Prostate gland (tissue), 2 donors: ENCODE results near the gene TADA1. TPM values are rescaled to one million over a fixed set of nuclear protein-coding genes. Genes with fewer than 3 reads are reported as not detected.

Experiments
- DNase-seq: peaks from one replicate; pipeline ENCODE4 v3.0.0-alpha.2; 2019; ENCODE audit warnings: low spot score
- H3K27ac ChIP-seq, 2 donors: fragments of 200-600 bp; sonication (generic); 2 replicates each; pipeline ENCODE4 v1.5.1; 2017 to 2019
- H3K27me3 ChIP-seq: fragments of 200-600 bp; sonication (generic); replicated peaks from 2 replicates; pipeline ENCODE4 v1.5.1; 2019; ENCODE audit not compliant: insufficient read depth
- H3K36me3 ChIP-seq, 2 donors: fragments of 200-600 bp; sonication (generic); 1 replicate in 1 of 2; 2 replicates in 1 of 2; pipeline versions ENCODE4 v1.5.1 to v1.8.1; 2017 to 2019
- H3K4me1 ChIP-seq: fragments of 200-600 bp; sonication (generic); replicated peaks from 2 replicates; pipeline ENCODE4 v1.5.1; 2019
- H3K4me3 ChIP-seq, 2 donors: fragments of 200-600 bp; sonication (generic); 2 replicates each; pipeline ENCODE4 v1.5.1; 2017 to 2019
- H3K9me3 ChIP-seq: fragments of 200-600 bp; sonication (generic); 2 replicates; pipeline ENCODE4 v1.5.1; 2017
- POLR2A ChIP-seq: fragments of 450-650 bp; IDR thresholded peaks from one replicate; pipeline ENCODE4 v1.6.1; 2016; ENCODE audit warnings: antibody characterized with exemption, mild to moderate bottlenecking
- POLR2AphosphoS5 ChIP-seq: sonication (generic); formaldehyde crosslinking; IDR thresholded peaks from one replicate; pipeline ENCODE4 v1.6.1; 2017; ENCODE audit warnings: antibody characterized with exemption
- WGBS: methylation state at CpG from one replicate; pipeline ENCODE4 v1.1.5; 2018; 5-methylcytosine and 5-hydroxymethylcytosine counted together
- intact Hi-C: fragments of 100-400 bp; cut with DNase I; formaldehyde crosslinking; loops from one replicate; pipeline ENCODE4 v1.14.2; 2022
- total RNA-seq, 2 donors: library from RNA; depleted of rRNA; stranded (reverse); fragments of >200 nt; gene quantifications; one replicate each; pipeline ENCODE4 v1.1.0, GENCODE V29; 2016
- TF ChIP-seq, protein P1 (sequence below), 4 experiments: fragments of 200-600 bp in 2 of 4; fragments of 450-650 bp in 2 of 4; sonication (generic) in 2 of 4; IDR thresholded peaks; 1 replicate in 3 of 4; 2 replicates in 1 of 4; pipeline ENCODE4 v1.5.1; 2016 to 2019; ENCODE audit warnings: antibody characterized with exemption in 4 of 4, mild to moderate bottlenecking in 2 of 4, moderate library complexity in 2 of 4

TADA1 gene
- total RNA-seq, 2 donors from 2014 or later = 14.2 to 19.5 TPM

- no peak overlapping the region for H3K27ac ChIP-seq
- 39% methylated on average over 3 of the region's 3 CpGs for WGBS
Measured at GRCh38 chr1:166905900-166906299, 29.8 kb upstream of the TADA1 start.

GRCh38 chr1:166905136-166905535 is 29.1 kb upstream of the TADA1 start:
- H3K27me3 ChIP-seq = no peaks in the 10 kb centered on the region
- no peaks in the 10 kb centered on the region for H3K4me1 ChIP-seq
- 20% methylated on average over 2 of the region's 2 CpGs for WGBS
- no peaks in the 10 kb centered on the region for H3K9me3 ChIP-seq
- H3K27ac ChIP-seq = no peak overlapping the region
- H3K4me3 ChIP-seq = no peak overlapping the region
- intact Hi-C loops = no loop called here
- TF ChIP-seq POLR2AphosphoS5 = no peak
- TF ChIP-seq, protein P1, sequence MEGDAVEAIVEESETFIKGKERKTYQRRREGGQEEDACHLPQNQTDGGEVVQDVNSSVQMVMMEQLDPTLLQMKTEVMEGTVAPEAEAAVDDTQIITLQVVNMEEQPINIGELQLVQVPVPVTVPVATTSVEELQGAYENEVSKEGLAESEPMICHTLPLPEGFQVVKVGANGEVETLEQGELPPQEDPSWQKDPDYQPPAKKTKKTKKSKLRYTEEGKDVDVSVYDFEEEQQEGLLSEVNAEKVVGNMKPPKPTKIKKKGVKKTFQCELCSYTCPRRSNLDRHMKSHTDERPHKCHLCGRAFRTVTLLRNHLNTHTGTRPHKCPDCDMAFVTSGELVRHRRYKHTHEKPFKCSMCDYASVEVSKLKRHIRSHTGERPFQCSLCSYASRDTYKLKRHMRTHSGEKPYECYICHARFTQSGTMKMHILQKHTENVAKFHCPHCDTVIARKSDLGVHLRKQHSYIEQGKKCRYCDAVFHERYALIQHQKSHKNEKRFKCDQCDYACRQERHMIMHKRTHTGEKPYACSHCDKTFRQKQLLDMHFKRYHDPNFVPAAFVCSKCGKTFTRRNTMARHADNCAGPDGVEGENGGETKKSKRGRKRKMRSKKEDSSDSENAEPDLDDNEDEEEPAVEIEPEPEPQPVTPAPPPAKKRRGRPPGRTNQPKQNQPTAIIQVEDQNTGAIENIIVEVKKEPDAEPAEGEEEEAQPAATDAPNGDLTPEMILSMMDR (IDR thresholded peaks at IDR 0.05) = no peak
- no peak for TF ChIP-seq POLR2A
- DNase-seq = no peak
- no peaks in the 10 kb centered on the region for H3K36me3 ChIP-seq

More at GRCh38 chr1:166905900-166906299, 29.8 kb upstream of the TADA1 start:
- Histone ChIP-seq H3K4me3 (no peak overlapping the region), H3K9me3 (no peaks in the 10 kb centered on the region), H3K27me3 (no peaks in the 10 kb centered on the region), H3K36me3 (no peaks in the 10 kb centered on the region), H3K4me1 (no peaks in the 10 kb centered on the region)
- no peak for DNase-seq
- TF ChIP-seq, protein P1 (IDR thresholded peaks at IDR 0.05) = no peak
- no peak for TF ChIP-seq POLR2A
- no peak for TF ChIP-seq POLR2AphosphoS5
- intact Hi-C loops = no loop called here

DNA sequence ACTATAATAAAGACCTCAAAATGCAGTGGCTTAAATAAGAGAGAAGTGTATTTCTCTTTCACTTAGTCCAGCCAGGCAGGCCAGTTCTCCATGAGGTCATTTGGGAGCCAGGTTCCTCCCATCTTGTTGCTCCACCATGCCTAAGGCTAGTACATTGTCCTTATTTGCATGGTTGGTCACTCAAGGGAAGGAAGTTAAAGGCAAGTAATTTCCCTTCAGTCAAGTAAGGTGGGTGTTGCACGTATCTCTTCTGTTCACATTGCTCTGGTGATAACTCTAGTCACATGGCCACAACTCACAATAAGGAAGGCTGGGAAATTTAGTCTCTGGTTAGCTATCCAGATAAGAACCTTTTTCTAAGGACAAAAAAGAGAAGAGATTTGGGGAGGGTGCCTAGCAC is 27.2 kb upstream of the TADA1 start:
- H3K4me3 ChIP-seq = no peak overlapping the region
- intact Hi-C loops = no loop called here
- no peak for DNase-seq
- no peaks in the 10 kb centered on the region for H3K4me1 ChIP-seq
- H3K27me3 ChIP-seq = no peaks in the 10 kb centered on the region
- H3K9me3 ChIP-seq = no peaks in the 10 kb centered on the region
- no peaks in the 10 kb centered on the region for H3K36me3 ChIP-seq
- TF ChIP-seq POLR2AphosphoS5 (no peak), POLR2A (no peak)
- TF ChIP-seq, protein P1 (IDR thresholded peaks at IDR 0.05) = no peak
- H3K27ac ChIP-seq = no peak overlapping the region
- 81% methylated on average over 1 of the region's 1 CpG for WGBS

DNA sequence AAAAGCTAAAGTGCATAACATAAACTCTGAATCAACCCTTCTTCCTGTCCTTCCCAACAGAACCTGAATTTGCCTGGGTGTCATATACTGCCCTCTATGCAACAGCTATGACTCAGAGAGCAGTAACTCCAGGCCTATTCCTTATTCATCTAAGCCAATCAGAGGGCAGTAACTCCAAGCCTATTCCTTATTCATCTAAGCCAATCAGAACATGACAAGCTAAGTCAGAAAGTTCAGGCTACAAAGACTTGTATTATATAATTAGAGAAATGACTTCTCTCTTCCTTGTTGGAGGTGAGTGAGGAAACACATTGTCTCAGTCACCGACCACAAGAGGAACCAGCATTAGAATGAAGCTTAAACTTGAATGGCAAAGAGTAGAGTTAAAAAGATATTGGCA is 26.2 kb upstream of the TADA1 start:
- Histone ChIP-seq H3K4me1 (no peaks in the 10 kb centered on the region), H3K27ac (no peak overlapping the region), H3K4me3 (no peak overlapping the region), H3K36me3 (no peaks in the 10 kb centered on the region), H3K9me3 (no peaks in the 10 kb centered on the region), H3K27me3 (no peaks in the 10 kb centered on the region)
- DNase-seq = no peak
- 73% methylated on average over 1 of the region's 1 CpG for WGBS
- intact Hi-C loops = no loop called here
- TF ChIP-seq, protein P1 (IDR thresholded peaks at IDR 0.05) = no peak
- no peak for TF ChIP-seq POLR2A
- TF ChIP-seq POLR2AphosphoS5 = no peak

GRCh38 chr1:166900987-166901386 is 24.9 kb upstream of the TADA1 start:
- no peaks in the 10 kb centered on the region for H3K36me3 ChIP-seq
- no peak overlapping the region for H3K4me3 ChIP-seq
- H3K9me3 ChIP-seq = no peaks in the 10 kb centered on the region
- H3K4me1 ChIP-seq = no peaks in the 10 kb centered on the region
- intact Hi-C loops = no loop called here
- 42% methylated on average over 4 of the region's 4 CpGs for WGBS
- H3K27ac ChIP-seq = no peak overlapping the region
- no peak for DNase-seq
- no peaks in the 10 kb centered on the region for H3K27me3 ChIP-seq
- TF ChIP-seq POLR2A (no peak), POLR2AphosphoS5 (no peak)
- TF ChIP-seq, protein P1 (IDR thresholded peaks at IDR 0.05) = no peak
